HG03060 (cell line): ENCODE data around the gene DNAH2.
A peak's percentile ranks its signal among the peaks of the same experiment; 100 is the strongest.

Experiments used
- ATAC-seq: cut with Tn5 transposase; IDR thresholded peaks from one replicate; pipeline ENCODE4 v1.9.1; 2021; ENCODE audit warnings: low read depth, moderate number of reproducible peaks; ENCODE audit not compliant: unreplicated experiment

The DNAH2 gene

GRCh38 chr17:7716901-7717755 lies at the start of gene DNAH2:
Gene DNAH2 (plus strand): TSS chr17:7717744. CDS start chr17:7719735, 1,991 bp downstream.
- no peak for ATAC-seq

DNA sequence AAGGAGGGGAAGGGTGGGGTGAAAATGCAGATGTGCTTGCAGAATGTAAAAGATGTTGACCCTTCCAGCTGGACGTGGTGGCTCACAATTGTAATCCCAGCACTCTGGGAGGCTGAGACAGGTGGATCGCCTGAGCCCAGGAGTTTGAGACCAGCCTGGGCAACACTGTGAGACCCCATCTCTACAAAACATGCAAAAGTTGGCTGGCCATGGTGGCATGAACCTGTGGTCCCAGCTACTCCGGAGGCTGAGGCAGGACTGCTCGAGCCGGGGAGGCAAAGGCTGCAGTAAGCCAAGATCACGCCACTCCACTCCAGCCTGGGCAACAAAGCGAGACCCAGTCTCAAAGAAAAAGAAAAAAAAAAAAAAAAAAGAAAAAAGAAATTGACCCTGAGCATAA lies 49.1 kb upstream of the DNAH2 start:
- no peak for ATAC-seq

GRCh38 chr17:7673239-7673638 lies 44.3 kb upstream of the DNAH2 start:
- ATAC-seq = no peak

DNA sequence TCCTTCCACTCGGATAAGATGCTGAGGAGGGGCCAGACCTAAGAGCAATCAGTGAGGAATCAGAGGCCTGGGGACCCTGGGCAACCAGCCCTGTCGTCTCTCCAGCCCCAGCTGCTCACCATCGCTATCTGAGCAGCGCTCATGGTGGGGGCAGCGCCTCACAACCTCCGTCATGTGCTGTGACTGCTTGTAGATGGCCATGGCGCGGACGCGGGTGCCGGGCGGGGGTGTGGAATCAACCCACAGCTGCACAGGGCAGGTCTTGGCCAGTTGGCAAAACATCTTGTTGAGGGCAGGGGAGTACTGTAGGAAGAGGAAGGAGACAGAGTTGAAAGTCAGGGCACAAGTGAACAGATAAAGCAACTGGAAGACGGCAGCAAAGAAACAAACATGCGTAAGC lies 42.6 kb upstream of the DNAH2 start:
- no peak for ATAC-seq

DNA sequence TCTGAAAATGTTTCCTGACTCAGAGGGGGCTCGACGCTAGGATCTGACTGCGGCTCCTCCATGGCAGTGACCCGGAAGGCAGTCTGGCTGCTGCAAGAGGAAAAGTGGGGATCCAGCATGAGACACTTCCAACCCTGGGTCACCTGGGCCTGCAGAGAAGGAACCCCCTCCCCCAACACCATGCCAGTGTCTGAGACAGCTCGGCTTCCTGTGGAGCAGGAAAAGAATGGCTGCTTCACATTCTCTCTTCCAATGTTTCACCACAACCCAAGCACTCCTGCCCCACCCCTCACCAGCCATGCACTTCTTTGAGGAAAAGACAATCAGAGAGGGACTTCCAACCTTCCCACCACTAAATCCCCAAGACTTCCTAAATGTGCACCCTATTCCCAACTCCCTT lies 41.0 kb upstream of the DNAH2 start:
- ATAC-seq = no peak

GRCh38 chr17:7677388-7678067 lies 40.0 kb upstream of the DNAH2 start:
- no peak for ATAC-seq

GRCh38 chr17:7684851-7685532 lies 32.6 kb upstream of the DNAH2 start:
- no peak for ATAC-seq

DNA sequence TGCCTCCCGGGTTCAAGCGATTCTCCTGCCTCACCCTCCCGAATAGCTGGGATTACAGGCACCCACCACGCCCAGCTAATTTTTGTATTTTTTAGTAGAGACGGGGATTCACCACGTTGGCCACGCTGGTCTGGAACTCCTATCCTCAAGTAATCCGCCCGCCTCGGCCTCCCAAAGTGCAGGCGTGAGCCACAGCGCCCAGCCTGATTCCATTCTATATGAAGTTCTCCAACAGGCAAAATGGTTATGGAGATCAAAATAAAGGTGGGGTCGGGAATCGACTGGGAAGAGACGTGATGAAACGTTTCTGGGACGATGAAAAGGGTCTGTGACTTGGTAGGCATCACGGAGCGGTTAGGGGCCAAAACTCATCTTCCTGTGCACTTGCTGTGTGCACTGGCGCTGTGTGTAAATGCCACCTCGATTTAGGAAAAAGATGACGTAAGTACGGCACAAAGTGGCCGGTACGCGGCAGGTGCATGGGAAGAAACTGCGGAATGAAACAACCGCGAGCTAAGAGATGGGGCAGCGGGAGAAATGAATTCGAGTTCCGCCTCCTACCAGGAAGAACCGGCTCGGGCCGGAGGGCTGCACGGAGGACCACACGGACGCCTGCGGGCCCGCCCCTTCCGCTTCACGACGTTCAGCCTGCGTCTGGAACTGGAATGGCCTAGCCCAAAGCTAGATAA lies 31.9 kb upstream of the DNAH2 start:
- peak; percentile 42 for ATAC-seq

GRCh38 chr17:7686222-7687071 lies 31.1 kb upstream of the DNAH2 start:
- ATAC-seq = peak; percentile 29

DNA sequence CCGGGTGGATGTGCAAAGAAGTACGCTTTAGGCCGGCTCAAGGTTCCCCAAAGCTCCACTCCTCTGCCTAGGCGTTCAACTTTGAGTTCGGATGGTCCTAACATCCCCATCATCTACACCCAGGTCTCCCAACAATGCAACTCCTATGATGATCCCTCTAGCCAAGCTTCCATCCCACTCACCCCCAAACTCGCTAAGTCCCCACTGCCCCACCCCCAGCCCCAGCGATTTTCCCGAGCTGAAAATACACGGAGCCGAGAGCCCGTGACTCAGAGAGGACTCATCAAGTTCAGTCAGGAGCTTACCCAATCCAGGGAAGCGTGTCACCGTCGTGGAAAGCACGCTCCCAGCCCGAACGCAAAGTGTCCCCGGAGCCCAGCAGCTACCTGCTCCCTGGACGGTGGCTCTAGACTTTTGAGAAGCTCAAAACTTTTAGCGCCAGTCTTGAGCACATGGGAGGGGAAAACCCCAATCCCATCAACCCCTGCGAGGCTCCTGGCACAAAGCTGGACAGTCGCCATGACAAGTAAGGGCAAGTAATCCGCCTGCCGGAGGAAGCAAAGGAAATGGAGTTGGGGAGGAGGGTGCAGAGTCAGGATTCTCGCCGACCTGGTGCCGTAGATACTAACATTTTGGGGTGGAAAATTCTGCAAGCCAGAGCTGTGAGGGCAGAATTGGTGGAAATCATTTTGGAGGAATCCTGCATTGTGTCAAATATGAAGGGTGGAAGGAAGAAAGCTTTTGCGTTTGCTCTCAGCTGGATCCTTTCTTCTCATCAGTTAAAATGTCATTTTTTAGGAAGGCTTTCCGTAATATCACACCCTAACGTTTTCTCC lies 30.3 kb upstream of the DNAH2 start, which contains the start of gene TP53:
Gene TP53, minus strand, starts transcription at position 419 of the 836 bp plus-strand sequence. CDS start 10,896 bp downstream, outside the sequence.
- no peak for ATAC-seq

DNA sequence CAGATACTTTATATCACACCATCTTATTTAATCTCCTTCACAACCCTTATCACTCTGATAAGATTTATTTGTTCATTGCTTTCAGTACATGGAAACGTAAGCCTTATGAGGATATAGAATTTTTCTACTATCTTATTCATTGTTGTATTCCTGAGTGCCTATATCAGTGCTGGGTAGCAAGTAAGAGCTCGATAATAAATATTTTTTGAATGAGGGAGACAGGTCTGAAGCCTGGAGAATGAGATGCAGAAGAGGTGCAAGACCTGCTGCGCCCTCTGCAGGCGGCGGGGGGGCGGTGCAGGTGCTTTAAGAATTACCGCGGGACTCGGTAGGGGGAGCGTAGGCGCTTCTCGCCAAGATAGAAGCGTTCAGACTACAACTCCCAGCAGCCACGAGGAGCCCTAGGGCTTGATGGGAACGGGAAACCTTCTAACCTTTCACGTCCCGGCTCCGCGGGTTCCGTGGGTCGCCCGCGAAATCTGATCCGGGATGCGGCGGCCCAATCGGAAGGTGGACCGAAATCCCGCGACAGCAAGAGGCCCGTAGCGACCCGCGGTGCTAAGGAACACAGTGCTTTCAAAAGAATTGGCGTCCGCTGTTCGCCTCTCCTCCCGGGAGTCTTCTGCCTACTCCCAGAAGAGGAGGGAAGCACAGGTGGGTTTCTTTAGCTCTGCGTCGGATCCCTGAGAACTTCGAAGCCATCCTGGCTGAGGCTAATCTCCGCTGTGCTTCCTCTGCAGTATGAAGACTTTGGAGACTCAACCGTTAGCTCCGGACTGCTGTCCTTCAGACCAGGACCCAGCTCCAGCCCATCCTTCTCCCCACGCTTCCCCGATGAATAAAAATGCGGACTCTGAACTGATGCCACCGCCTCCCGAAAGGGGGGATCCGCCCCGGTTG lies 29.4 kb upstream of the DNAH2 start, which contains the start of gene WRAP53:
Gene WRAP53, plus strand, starts transcription at position 570 of the 900 bp plus-strand sequence. Its CDS starts 172 bp downstream, at position 742.
- ATAC-seq = peak; percentile 58

DNA sequence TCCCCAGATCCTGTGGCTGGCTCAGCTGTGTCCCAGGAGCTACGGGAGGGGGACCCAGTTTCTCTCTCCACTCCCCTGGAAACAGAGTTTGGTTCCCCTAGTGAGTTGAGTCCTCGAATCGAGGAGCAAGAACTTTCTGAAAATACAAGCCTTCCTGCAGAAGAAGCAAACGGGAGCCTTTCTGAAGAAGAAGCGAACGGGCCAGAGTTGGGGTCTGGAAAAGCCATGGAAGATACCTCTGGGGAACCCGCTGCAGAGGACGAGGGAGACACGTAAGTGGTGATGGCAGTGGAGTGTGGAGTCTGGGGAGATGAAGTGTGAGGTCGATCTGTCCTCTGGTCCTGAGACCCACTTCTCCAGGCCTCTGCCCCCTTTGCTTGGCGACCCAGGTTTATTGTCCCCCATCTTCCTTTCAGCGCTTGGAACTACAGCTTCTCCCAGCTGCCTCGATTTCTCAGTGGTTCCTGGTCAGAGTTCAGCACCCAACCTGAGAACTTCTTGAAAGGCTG lies 28.7 kb upstream of the DNAH2 start:
- ATAC-seq = no peak

GRCh38 chr17:7695586-7695985 lies 22.0 kb upstream of the DNAH2 start:
- ATAC-seq = no peak

DNA sequence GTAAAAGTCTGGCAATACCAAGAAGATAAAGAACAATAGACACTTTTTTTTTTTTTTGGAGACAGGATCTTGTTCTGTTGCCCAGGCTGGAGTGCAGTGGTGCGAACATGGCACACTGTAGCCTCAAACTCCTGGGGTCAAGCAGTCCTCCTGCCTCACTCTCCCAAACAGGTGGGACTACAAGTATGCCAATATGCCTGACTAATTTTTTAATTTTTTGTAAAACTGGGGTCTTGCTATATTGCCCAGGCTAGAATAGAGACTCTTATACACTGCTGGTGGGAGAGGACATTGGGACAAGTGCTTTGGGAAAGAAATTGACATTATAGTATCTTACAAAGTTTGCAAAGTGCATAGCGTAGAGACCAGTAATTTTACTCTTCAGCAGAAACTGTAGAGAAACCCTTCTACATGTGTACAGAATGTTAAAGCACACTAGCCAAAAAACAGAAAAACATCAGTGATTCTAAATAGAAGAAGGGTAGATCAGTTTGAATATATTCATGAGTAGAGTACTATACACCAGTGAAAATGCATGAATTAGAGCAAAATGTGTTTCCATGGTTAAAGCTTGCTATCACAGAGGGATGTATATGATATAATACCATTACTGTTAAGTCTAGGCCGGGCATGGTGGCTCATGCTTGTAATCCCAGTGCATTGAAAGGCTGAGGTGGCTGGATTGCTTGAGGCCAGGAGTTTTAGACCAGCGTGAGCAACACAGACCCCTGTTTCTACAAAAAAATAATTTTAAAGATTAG lies 19.5 kb upstream of the DNAH2 start:
- no peak for ATAC-seq

DNA sequence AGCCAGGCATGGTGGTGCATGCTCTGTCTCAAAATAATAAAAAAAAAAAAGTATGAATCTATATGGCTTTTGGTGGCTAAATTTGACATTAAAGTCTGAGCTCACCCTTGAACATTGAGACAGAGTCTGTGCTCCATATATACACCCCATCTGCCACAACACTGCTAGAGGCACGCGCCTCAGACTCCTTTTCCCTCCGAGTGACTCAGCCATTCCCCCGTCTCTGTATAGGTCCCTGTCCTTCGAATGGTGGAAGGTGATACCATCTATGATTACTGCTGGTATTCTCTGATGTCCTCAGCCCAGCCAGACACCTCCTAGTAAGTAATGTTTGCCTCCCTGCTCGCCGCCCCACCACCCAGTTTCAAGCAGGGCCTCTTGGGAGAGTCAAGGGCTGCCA lies 17.0 kb upstream of the DNAH2 start:
- ATAC-seq = no peak

GRCh38 chr17:7701681-7702080 lies 15.9 kb upstream of the DNAH2 start:
- no peak for ATAC-seq

DNA sequence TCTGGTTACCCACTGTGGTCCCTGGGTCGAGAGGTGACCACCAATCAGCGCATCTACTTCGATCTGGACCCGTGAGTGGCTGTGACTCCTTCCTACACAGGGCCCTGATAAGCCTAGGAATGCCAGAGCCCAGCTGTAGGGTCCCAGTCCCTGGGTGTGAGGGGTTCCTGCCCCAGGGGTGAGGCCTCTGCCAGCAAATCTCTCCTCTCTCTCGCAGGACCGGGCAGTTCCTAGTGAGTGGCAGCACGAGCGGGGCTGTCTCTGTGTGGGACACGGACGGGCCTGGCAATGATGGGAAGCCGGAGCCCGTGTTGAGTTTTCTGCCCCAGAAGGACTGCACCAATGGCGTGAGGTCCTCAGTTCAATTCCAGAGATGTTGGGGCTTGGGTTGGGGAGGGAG lies 14.8 kb upstream of the DNAH2 start:
- ATAC-seq = no peak
